GM19467 (cell line): ENCODE results near the gene POU6F1.

Experiments
- ATAC-seq: cut with Tn5 transposase; IDR thresholded peaks from one replicate; pipeline ENCODE4 v1.9.1; 2021; ENCODE audit warnings: mild to moderate bottlenecking, moderate library complexity; ENCODE audit not compliant: unreplicated experiment

Gene POU6F1

DNA sequence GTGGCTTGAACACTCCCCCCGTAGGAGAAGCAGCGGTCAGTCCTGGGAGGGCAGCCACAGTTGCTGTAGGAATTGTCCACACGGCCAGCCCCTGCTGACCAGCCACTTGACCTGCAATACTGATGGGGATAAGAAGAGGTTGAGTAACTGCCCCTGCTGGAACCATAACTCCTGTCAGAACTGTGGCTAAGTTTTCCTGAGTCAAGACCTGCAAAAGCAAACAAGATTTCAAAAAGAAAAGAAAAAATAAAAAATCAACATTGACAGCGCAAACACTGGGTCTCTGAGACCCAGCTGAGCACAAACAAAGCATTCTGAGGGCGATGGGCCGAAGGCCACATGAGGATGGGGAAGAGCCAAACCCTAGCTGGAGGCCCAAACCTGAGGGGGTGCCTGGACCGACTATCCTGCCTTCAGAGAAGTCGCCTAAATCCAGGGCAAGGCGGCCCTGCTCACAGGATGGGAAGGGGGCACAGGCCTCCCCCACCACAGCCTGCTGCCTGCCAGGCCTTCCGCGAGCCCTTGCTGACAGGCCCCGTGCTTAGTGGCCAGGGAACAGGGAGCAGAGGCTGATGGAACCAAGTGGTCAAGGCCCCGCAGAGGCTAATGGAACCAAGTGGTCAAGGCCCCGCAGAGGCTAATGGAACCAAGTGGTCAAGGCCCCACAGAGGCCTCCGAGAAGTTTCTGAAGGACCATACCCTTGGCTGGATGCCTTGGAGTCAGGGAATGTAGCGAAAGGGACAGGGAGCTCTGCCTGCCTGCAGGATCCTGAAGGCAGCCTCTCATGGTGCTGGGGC lies 19.1 kb downstream of the POU6F1 start:
- ATAC-seq = no peak

- no peak for ATAC-seq
These were observed 19.9 kb downstream of the POU6F1 start for GRCh38 chr12:51197736-51198567.

DNA sequence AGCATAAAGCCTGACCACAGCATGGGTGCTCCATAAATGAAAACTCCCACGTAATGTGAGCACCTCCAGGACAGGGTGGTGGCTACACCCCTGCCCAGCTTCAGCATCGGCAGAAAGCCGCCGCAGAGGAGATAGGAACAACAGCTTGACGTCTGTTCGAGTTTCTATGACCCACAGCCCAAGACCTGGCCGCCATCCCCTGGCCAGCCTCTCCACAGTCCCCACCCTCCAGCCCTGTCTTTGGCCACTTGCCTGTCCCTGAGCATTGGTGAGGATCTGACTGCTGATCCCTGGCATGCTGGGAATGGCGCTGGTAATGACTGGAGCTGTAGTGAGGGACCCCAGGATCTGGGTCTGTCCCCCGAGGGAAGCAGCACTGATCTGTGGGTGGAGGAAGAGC lies 21.3 kb downstream of the POU6F1 start:
- no peak for ATAC-seq

DNA sequence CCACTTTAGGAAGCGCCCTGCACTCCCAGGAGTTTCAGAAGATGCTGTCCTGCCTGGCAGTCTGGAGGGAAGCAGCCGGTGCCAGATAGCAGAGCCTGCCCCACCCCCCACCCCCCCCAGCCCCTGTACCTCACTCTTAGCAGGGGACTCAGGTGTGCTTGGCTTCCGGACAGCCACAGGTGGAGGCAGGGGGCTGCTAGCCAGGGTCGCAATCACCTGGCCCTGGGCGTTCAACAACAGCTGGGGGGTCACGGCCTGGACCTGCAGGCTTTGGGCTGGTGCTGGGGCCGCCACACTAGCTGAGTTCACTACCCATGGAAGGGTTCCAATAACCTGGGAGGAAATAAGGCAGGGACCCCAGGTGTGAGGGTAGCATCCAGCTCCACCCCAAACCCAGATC lies 22.0 kb downstream of the POU6F1 start:
- ATAC-seq = no peak

- no peak for ATAC-seq
These were observed 25.6 kb downstream of the POU6F1 start for GRCh38 chr12:51192284-51192671.

- ATAC-seq = no peak
These were observed 26.2 kb downstream of the POU6F1 start for GRCh38 chr12:51191516-51192283.

DNA sequence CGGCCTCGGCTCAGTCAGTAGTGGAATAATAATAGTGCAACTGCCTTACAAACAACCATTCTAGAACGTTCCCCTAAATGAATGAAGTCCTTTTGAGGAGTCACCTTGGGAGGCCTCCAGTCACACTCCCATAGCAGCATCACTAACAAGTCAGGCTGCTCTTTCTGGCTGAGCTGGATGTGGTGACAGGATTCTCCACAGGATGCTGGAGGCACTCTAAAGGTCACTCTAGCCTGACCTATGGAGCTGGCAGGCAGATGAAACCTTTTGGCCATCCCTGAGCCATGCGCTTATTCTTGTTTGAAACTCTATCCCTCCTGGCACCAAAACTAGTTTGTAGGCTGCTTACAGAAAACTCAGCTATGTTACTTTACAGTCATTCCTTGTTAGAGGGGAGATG lies 27.0 kb downstream of the POU6F1 start:
- no peak for ATAC-seq

- ATAC-seq = no peak
These were observed 28.0 kb downstream of the POU6F1 start for GRCh38 chr12:51189790-51190355.

GRCh38 chr12:51188359-51189051 lies 29.4 kb downstream of the POU6F1 start:
- ATAC-seq = peak; percentile 49

GRCh38 chr12:51187370-51187987 lies 30.4 kb downstream of the POU6F1 start:
- no peak for ATAC-seq

- no peak for ATAC-seq
These were observed 31.3 kb downstream of the POU6F1 start for GRCh38 chr12:51186465-51187085.

GRCh38 chr12:51185171-51185717 lies 32.6 kb downstream of the POU6F1 start:
- no peak for ATAC-seq

DNA sequence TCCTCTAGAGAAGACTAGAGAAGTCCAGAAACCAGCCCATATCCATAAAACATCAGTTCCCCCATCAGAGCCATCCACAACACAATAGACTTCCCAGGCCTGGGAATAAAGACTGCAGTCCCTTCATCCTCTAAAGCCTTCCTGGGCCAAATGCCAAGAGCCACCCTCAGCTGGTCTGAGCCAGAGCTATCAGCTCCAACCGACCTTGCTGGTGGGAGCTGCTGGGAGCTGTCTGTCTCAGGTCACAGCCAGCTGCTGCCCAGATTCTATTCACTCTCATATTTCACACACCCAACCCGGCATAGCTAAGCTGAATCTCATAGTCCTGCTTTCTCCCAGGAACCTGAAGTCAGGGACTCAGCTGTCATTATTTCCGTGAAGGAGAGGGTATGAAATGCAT lies 34.0 kb downstream of the POU6F1 start:
- no peak for ATAC-seq

DNA sequence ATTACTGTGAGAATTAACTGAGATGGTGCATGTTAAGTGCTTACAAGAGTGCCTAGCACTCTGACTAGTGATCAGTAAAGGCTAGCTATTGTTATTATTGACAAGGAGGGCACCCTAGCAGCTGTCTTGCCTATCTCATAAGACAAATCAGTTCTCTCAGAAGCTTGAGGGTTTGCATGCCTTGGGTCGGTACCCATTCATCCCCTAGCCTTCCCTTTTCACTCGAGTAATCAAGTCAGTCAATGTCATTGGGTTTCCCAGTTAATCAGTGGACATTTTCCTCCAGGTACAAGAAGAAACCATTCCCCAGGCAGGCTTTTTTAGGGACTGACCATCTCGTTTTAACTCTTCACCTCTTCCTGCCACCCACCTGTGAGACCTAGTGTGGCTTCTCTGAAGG lies 34.5 kb downstream of the POU6F1 start:
- no peak for ATAC-seq

DNA sequence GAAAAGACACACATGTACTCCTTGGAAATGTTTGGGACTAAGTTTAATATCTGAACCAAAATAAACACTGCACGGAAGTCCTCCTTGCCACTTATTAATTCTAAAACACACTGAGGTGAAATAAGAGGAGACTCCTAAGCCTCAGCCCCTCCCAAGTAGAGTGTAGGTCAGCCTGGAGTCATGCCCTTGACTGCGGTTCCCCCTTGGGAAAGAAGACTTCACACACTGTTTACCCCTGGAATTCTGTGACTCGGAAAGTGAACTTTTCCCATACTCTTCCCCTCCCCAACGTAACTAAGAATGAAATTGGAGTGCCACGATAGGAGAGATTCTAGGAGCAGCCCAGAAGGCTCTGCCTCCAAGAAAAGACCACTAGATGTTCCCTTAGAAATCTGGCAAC lies 36.3 kb downstream of the POU6F1 start:
- ATAC-seq = no peak

DNA sequence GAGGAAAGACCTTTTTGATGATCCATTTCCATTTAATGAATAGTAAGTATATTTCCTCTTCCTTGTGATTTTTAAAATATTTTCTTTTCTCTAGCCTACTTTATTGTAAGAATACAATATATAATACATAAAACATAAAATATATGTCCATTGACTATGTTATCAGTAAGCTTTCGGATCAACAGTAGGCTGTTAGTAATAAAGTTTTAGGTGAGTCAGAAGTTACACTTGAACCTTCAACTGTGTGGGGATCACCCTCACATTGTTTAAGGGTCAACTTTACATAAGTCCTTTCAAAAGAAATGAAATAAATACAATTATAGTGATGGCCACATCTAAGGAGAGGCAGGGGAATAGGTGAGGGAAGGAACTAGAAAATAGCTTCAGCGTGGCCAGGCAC lies 40.0 kb downstream of the POU6F1 start:
- ATAC-seq = no peak

GRCh38 chr12:51174501-51174900 lies 43.4 kb downstream of the POU6F1 start:
- ATAC-seq = no peak

DNA sequence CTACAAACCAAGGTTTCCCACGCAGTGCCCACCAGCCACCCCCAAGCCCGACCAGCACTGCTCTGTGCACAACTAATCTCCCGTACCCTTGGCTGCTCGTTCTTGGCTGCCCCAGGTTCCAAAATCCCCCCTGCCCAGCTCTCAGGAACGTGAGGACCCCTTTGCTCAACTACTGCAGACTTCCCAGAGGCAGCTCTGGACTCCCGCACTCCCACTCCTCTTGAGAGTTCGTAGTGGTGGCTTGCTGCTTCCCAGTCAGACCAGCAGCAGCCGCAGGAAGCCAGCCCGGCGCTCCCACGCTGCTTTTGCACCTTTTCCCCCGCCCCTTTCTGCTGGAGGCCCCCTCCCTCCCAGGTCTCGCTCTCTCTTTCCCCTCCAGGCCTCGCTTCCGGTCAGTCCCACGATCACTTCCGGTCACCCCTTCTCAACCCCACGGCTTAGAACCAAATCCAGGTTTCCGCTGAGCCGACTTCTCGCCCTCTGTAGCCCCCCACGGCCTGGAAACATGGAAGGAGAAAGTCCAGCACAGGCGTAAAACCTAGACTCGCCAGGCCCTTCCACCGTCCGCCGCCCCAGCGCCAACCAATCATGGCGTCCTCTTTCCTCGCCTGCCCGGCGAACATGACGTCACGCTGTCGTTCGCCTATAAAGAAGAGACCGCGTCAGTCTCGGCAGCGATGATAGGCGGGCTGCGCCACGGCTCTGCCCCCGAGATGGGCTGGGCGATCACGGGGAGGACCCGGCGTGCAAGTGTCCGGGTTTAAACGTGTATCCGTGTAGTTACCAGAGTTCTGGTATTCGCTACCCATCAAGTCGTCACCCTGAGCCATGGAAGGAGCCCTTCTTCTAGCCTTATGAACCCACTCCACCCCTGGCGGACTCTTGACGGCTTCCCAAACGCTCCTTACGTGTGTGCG lies 45.1 kb downstream of the POU6F1 start, which contains the start of gene TFCP2:
Gene TFCP2, minus strand, starts transcription at position 621 of the 917 bp plus-strand sequence. CDS start 713 bp downstream, outside the sequence.
- peak; percentile 92 for ATAC-seq
